NOMO-1 treated with dmso at 0.1 percent for 144 hours (cell line): Measurements from ENCODE around the gene ARHGAP8.

Experiments
- DNase-seq: peaks from one replicate; lab custom pipeline; 2025; ENCODE audit not compliant: unreplicated experiment; lab: John Stamatoyannopoulos, UW

The ARHGAP8 gene

GRCh38 chr22:44752285-44753188, at the start of gene ARHGAP8:
ARHGAP8 (plus strand) TSS chr22:44752575; CDS start chr22:44786528, 33,953 bp downstream.
- DNase-seq, result no peak

- DNase-seq, result no peak
Measured at GRCh38 chr22:44703255-44703870, 49.0 kb upstream of the ARHGAP8 start.

- DNase-seq, result no peak
Measured at GRCh38 chr22:44704159-44705021, 48.0 kb upstream of the ARHGAP8 start.

GRCh38 chr22:44705022-44705297, 47.4 kb upstream of the ARHGAP8 start:
- DNase-seq, result no peak

- DNase-seq, result no peak
Measured at GRCh38 chr22:44706488-44706887, 45.9 kb upstream of the ARHGAP8 start.

GRCh38 chr22:44707178-44707577, 45.2 kb upstream of the ARHGAP8 start:
- no peak for DNase-seq

- DNase-seq, result no peak
Measured at GRCh38 chr22:44707752-44708151, 44.6 kb upstream of the ARHGAP8 start.

- DNase-seq, result no peak
Measured at GRCh38 chr22:44709881-44710392, 42.4 kb upstream of the ARHGAP8 start.

GRCh38 chr22:44710474-44711240, 41.7 kb upstream of the ARHGAP8 start:
- DNase-seq, result no peak

GRCh38 chr22:44711241-44711560, 41.2 kb upstream of the ARHGAP8 start:
- DNase-seq, result no peak

- no peak for DNase-seq
Measured at GRCh38 chr22:44711690-44712555, 40.5 kb upstream of the ARHGAP8 start.

GRCh38 chr22:44712962-44713361, 39.4 kb upstream of the ARHGAP8 start:
- no peak for DNase-seq

GRCh38 chr22:44714703-44715350, 37.5 kb upstream of the ARHGAP8 start:
- no peak for DNase-seq

GRCh38 chr22:44718418-44718817, 34.0 kb upstream of the ARHGAP8 start:
- no peak for DNase-seq

GRCh38 chr22:44719586-44720368, 32.6 kb upstream of the ARHGAP8 start:
- DNase-seq, result no peak

GRCh38 chr22:44721213-44721612, 31.2 kb upstream of the ARHGAP8 start:
- DNase-seq, result no peak

- DNase-seq, result no peak
Measured at GRCh38 chr22:44722611-44723010, 29.8 kb upstream of the ARHGAP8 start.

- DNase-seq, result no peak
Measured at GRCh38 chr22:44723801-44724200, 28.6 kb upstream of the ARHGAP8 start.

- no peak for DNase-seq
Measured at GRCh38 chr22:44724416-44724815, 28.0 kb upstream of the ARHGAP8 start.
